H1 (cell line): ENCODE measurements around the gene TBKBP1.

ENCODE experiments used
- BACH1 ChIP-seq: IDR thresholded peaks from 2 replicates; pipeline ENCODE4 v1.6.1; 2012; ENCODE audit warnings: low read length, improper control_type of control experiment
- CREB1 ChIP-seq: IDR thresholded peaks from 2 replicates; pipeline ENCODE4 v1.6.1; 2012; ENCODE audit warnings: inconsistent platforms

- TF ChIP-seq BACH1 (no peak), CREB1 (no peak)
Measured at GRCh38 chr17:47660064-47660492, 33.9 kb upstream of the TBKBP1 start.
